Measurements from ENCODE around the gene CCDC92.

Gene CCDC92

DNA sequence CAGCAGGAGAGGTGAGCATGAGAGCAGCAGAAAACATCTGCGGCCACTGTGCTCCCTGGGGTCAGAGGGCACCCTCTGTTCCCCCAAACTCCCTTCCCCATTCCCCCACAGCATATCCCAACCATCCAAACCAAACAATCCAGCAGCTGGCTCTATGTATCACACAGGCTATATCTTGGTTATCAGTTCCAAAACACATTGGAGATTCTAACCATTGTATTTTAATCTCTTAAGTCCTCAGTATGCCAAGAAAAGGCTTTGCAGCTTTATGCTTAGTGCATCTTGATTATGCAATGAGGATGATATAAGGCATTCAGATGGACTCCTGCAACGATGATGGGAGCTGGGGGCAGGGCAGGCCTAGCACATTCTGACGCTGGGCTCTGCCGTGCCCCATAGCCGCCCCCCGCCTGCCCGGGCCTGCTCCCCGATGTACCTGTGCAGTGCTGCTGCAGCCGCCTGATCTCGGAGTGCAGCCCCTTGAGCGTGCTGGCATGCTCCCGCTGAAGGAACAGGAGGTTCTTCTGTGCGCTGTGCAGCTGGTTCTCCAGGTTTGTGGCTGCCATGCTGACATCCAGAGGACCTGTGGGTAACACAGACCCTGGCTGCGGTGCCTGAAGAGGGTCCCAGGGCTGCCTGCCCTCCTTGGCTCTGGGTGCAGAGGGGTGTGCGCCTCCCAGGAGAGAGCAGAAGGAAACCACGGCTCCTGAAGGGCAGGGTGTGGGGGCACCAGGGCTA lies 29.6 kb downstream of the CCDC92 start:
- Histone ChIP-seq H3K27me3 (ENCODE audit: control insufficient read depth, insufficient read depth, low read length) (no peaks in the 10 kb centered on the region), H3K4me3 (ENCODE audit: low read length) (no peak overlapping the region), H3K9ac (ENCODE audit: low read length) (no peak overlapping the region), H3K36me3 (ENCODE audit: control insufficient read depth, insufficient read depth, low read length) (no peaks in the 10 kb centered on the region), H3K4me1 (ENCODE audit: control insufficient read depth, insufficient read depth, low read length) (no peaks in the 10 kb centered on the region), H3K9me3 (ENCODE audit: control insufficient read depth, low read length) (no peaks in the 10 kb centered on the region)

DNA sequence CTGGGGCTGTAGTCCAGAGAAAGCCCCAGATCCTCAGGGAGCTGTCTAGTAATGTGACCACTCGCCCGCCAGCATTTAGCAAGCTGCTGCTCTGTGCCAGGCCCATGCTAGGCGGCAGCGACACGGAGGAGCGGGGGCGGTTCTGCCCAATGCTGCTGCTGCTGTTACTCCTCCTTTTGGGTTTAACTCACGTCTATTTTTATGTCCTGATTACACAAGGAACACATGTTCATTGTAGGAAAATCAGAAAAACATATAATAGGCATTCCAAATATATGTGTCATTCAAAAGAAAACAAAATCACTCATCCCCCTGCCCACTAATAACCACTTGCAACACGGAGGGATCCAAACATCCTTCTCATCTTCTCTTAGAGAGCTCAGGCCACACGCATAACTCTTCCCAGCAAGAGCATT lies 30.4 kb downstream of the CCDC92 start:
- H3K36me3 ChIP-seq (ENCODE audit: control insufficient read depth, insufficient read depth, low read length): no peaks in the 10 kb centered on the region

GRCh38 chr12:123941624-123942237 lies 30.9 kb downstream of the CCDC92 start:
- Histone ChIP-seq H3K27me3 (ENCODE audit: control insufficient read depth, insufficient read depth, low read length) (no peaks in the 10 kb centered on the region), H3K9me3 (ENCODE audit: control insufficient read depth, low read length) (no peaks in the 10 kb centered on the region), H3K9ac (ENCODE audit: low read length) (no peak overlapping the region), H3K4me3 (ENCODE audit: low read length) (no peak overlapping the region), H3K4me1 (ENCODE audit: control insufficient read depth, insufficient read depth, low read length) (no peaks in the 10 kb centered on the region), H3K36me3 (ENCODE audit: control insufficient read depth, insufficient read depth, low read length) (no peaks in the 10 kb centered on the region)

More for the DNA sequence above, 30.4 kb downstream of the CCDC92 start:
- Histone ChIP-seq H3K4me3 (ENCODE audit: low read length) (no peak overlapping the region), H3K9me3 (ENCODE audit: control insufficient read depth, low read length) (no peaks in the 10 kb centered on the region), H3K9ac (ENCODE audit: low read length) (no peak overlapping the region), H3K27me3 (ENCODE audit: control insufficient read depth, insufficient read depth, low read length) (no peaks in the 10 kb centered on the region), H3K4me1 (ENCODE audit: control insufficient read depth, insufficient read depth, low read length) (no peaks in the 10 kb centered on the region)

DNA sequence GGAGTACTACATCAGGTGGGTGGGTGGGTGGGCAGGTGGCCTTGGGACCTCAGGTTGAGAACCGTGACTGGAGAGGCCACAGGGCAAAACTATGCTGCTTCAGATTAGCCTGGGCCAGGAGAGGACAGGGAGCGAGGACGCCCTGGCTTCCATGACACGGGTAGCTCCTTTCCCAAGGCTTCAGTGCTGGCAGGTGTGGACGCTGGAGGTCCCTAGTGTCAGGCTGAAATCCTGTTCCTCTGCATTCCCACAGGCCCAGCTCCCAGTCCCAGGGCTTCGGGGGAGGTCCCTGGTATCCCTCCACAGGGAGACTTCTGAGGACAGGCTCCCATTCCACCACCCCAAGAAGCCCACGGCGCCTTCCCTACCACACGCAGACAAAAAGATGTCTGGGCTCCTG lies 31.6 kb downstream of the CCDC92 start:
- H3K27me3 ChIP-seq (ENCODE audit: control insufficient read depth, insufficient read depth, low read length): no peaks in the 10 kb centered on the region
- H3K9ac ChIP-seq (ENCODE audit: low read length): no peak overlapping the region
- no peaks in the 10 kb centered on the region for H3K9me3 ChIP-seq (ENCODE audit: control insufficient read depth, low read length)
- H3K4me3 ChIP-seq (ENCODE audit: low read length): no peak overlapping the region
- no peaks in the 10 kb centered on the region for H3K4me1 ChIP-seq (ENCODE audit: control insufficient read depth, insufficient read depth, low read length)
- no peaks in the 10 kb centered on the region for H3K36me3 ChIP-seq (ENCODE audit: control insufficient read depth, insufficient read depth, low read length)

- H3K4me1 ChIP-seq (ENCODE audit: control insufficient read depth, insufficient read depth, low read length): no peaks in the 10 kb centered on the region
Measured at GRCh38 chr12:123940627-123940966, 32.0 kb downstream of the CCDC92 start.

DNA sequence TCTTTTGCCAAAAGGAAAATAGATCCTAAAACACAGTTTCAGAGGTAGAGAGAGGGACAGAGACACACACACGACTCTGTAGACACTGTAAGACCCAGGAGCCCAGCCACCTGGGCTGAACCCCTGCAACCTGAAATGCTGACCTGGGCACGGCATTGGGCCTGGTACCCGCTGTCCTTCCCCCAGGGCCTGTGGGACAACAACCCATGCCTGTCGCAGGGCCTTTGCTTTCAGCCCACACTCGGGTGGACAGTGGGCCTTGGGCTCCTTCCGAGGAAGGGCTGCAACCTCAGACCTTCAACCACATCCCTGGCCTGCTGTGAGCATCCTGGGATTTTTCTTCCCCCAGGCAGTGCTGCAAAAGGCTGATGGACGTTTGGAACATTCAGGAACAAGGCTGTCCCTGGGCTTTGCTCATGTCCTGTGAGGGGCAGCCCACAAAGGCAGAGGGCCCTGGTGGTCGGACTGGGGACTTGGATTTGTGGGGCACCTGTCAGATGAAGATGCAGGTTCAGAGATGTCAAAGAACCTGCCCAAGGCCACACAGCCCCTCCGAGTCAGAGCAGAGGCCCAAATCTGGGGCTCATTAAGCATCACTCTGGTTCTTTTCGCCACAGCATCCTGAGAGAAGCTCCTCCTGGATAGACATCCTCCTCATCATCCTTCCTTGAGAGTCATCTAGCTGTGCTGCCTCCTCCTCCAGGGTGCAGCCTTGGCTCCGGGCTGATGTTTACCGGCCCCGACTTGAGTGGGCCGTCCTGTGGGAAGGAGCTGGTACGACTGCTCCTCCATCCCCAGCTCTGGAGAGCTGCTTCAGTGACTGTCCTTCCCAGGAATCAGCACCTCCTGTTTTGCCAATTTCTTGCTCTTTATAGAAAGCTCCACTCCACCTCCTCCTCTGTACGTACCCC lies 32.7 kb downstream of the CCDC92 start:
- Histone ChIP-seq H3K4me1 (ENCODE audit: control insufficient read depth, insufficient read depth, low read length) (no peaks in the 10 kb centered on the region), H3K27me3 (ENCODE audit: control insufficient read depth, insufficient read depth, low read length) (no peaks in the 10 kb centered on the region), H3K9ac (ENCODE audit: low read length) (no peak overlapping the region), H3K9me3 (ENCODE audit: control insufficient read depth, low read length) (no peaks in the 10 kb centered on the region), H3K36me3 (ENCODE audit: control insufficient read depth, insufficient read depth, low read length) (no peaks in the 10 kb centered on the region), H3K4me3 (ENCODE audit: low read length) (no peak overlapping the region)

More at GRCh38 chr12:123940627-123940966, 32.0 kb downstream of the CCDC92 start:
- H3K9ac ChIP-seq (ENCODE audit: low read length): no peak overlapping the region
- H3K4me3 ChIP-seq (ENCODE audit: low read length): no peak overlapping the region
- no peaks in the 10 kb centered on the region for H3K36me3 ChIP-seq (ENCODE audit: control insufficient read depth, insufficient read depth, low read length)
- H3K27me3 ChIP-seq (ENCODE audit: control insufficient read depth, insufficient read depth, low read length): no peaks in the 10 kb centered on the region
- no peaks in the 10 kb centered on the region for H3K9me3 ChIP-seq (ENCODE audit: control insufficient read depth, low read length)

- H3K36me3 ChIP-seq (ENCODE audit: control insufficient read depth, insufficient read depth, low read length): no peaks in the 10 kb centered on the region
- no peak overlapping the region for H3K9ac ChIP-seq (ENCODE audit: low read length)
- no peaks in the 10 kb centered on the region for H3K27me3 ChIP-seq (ENCODE audit: control insufficient read depth, insufficient read depth, low read length)
- H3K4me3 ChIP-seq (ENCODE audit: low read length): no peak overlapping the region
- H3K4me1 ChIP-seq (ENCODE audit: control insufficient read depth, insufficient read depth, low read length): no peaks in the 10 kb centered on the region
- no peaks in the 10 kb centered on the region for H3K9me3 ChIP-seq (ENCODE audit: control insufficient read depth, low read length)
Measured at GRCh38 chr12:123938679-123939480, 33.8 kb downstream of the CCDC92 start.

- Histone ChIP-seq H3K4me1 (ENCODE audit: control insufficient read depth, insufficient read depth, low read length) (no peaks in the 10 kb centered on the region), H3K36me3 (ENCODE audit: control insufficient read depth, insufficient read depth, low read length) (no peaks in the 10 kb centered on the region), H3K9me3 (ENCODE audit: control insufficient read depth, low read length) (no peaks in the 10 kb centered on the region), H3K27me3 (ENCODE audit: control insufficient read depth, insufficient read depth, low read length) (peaks cover 3% of the 10 kb centered on the region), H3K9ac (ENCODE audit: low read length) (no peak overlapping the region), H3K4me3 (ENCODE audit: low read length) (no peak overlapping the region)
Measured at GRCh38 chr12:123937707-123938591, 34.7 kb downstream of the CCDC92 start.

GRCh38 chr12:123936956-123937706 lies 35.5 kb downstream of the CCDC92 start:
- Histone ChIP-seq H3K9ac (ENCODE audit: low read length) (no peak overlapping the region), H3K27me3 (ENCODE audit: control insufficient read depth, insufficient read depth, low read length) (peaks cover 3% of the 10 kb centered on the region), H3K9me3 (ENCODE audit: control insufficient read depth, low read length) (no peaks in the 10 kb centered on the region), H3K4me1 (ENCODE audit: control insufficient read depth, insufficient read depth, low read length) (no peaks in the 10 kb centered on the region), H3K4me3 (ENCODE audit: low read length) (no peak overlapping the region), H3K36me3 (ENCODE audit: control insufficient read depth, insufficient read depth, low read length) (no peaks in the 10 kb centered on the region)

DNA sequence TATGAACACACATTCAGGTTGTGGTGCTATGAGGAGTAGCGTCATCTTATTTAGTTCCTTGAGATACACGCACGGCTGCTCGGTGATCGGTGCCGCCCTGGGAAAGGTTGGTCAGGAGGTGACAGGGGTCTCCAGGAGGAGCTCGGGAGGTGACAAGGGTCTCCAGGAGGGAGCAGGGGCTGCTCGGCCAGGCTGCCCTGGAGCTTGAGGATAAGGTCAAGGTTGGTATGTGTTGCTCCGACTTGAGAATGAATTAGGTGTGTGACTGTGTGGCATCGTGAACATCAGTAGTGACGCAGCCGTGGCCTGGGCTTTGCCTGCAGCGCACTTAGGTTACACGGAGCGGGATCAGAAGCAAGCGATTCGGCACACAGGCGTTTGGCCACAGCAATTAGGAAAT lies 36.2 kb downstream of the CCDC92 start:
- Histone ChIP-seq H3K4me3 (ENCODE audit: low read length) (no peak overlapping the region), H3K4me1 (ENCODE audit: control insufficient read depth, insufficient read depth, low read length) (no peaks in the 10 kb centered on the region), H3K36me3 (ENCODE audit: control insufficient read depth, insufficient read depth, low read length) (no peaks in the 10 kb centered on the region), H3K9ac (ENCODE audit: low read length) (no peak overlapping the region), H3K27me3 (ENCODE audit: control insufficient read depth, insufficient read depth, low read length) (peaks cover 3% of the 10 kb centered on the region), H3K9me3 (ENCODE audit: control insufficient read depth, low read length) (no peaks in the 10 kb centered on the region)
